ENCODE results near the gene CMC1. TPM values are rescaled to one million over a fixed set of nuclear protein-coding genes. Genes with fewer than 3 reads are reported as not detected.

CMC1 gene
- total and polyA plus RNA-seq, 2 donors, result 17.6 to 51.7 TPM

GRCh38 chr3:28328188-28329151, 87.1 kb downstream of the CMC1 start:
- H3K27me3 ChIP-seq (ENCODE audit: control insufficient read depth in 2 of 2, insufficient read depth in 1 of 2, low read length in 1 of 2), result no peaks in the 10 kb centered on the region
- no peak overlapping the region for H3K4me3 ChIP-seq (ENCODE audit: low read length in 2 of 2)
- H3K36me3 ChIP-seq (ENCODE audit: control insufficient read depth in 2 of 2, insufficient read depth in 2 of 2, low read length in 1 of 2), result peaks cover 0 to 32% of the 10 kb centered on the region in 2 donors
- no peaks in the 10 kb centered on the region for H3K9me3 ChIP-seq (ENCODE audit: control insufficient read depth in 2 of 2, insufficient read depth in 1 of 2, low read length in 1 of 2)
- H3K4me1 ChIP-seq (ENCODE audit: control insufficient read depth in 2 of 2, insufficient read depth in 2 of 2, low read length in 2 of 2), result no peaks in the 10 kb centered on the region
- WGBS, result 95% methylated on average over 4 of the region's 4 CpGs
- peak in 5 of 9 donors; percentile 21 to 62 (median 43) for DNase-seq (ENCODE audit: low read depth in 6 of 9, low spot score in 9 of 9)
- H3K27ac ChIP-seq (ENCODE audit: low read depth in 1 of 2, low read length in 1 of 2), result no peak overlapping the region

- Histone ChIP-seq H3K4me3 (ENCODE audit: low read length in 2 of 2) (no peak overlapping the region), H3K27me3 (ENCODE audit: control insufficient read depth in 2 of 2, insufficient read depth in 1 of 2, low read length in 1 of 2) (no peaks in the 10 kb centered on the region), H3K36me3 (ENCODE audit: control insufficient read depth in 2 of 2, insufficient read depth in 2 of 2, low read length in 1 of 2) (peaks cover 4 to 30% of the 10 kb centered on the region in 2 donors), H3K27ac (ENCODE audit: low read depth in 1 of 2, low read length in 1 of 2) (no peak overlapping the region), H3K4me1 (ENCODE audit: control insufficient read depth in 2 of 2, insufficient read depth in 2 of 2, low read length in 2 of 2) (no peaks in the 10 kb centered on the region), H3K9me3 (ENCODE audit: control insufficient read depth in 2 of 2, insufficient read depth in 1 of 2, low read length in 1 of 2) (no peaks in the 10 kb centered on the region)
- no peak for DNase-seq (ENCODE audit: low read depth in 6 of 9, low spot score in 9 of 9)
Measured at GRCh38 chr3:28334552-28334951, 93.1 kb downstream of the CMC1 start.

- Histone ChIP-seq H3K4me3 (ENCODE audit: low read length in 2 of 2) (no peak overlapping the region), H3K27ac (ENCODE audit: low read depth in 1 of 2, low read length in 1 of 2) (no peak overlapping the region), H3K36me3 (ENCODE audit: control insufficient read depth in 2 of 2, insufficient read depth in 2 of 2, low read length in 1 of 2) (peaks cover 4 to 30% of the 10 kb centered on the region in 2 donors), H3K4me1 (ENCODE audit: control insufficient read depth in 2 of 2, insufficient read depth in 2 of 2, low read length in 2 of 2) (no peaks in the 10 kb centered on the region), H3K9me3 (ENCODE audit: control insufficient read depth in 2 of 2, insufficient read depth in 1 of 2, low read length in 1 of 2) (no peaks in the 10 kb centered on the region), H3K27me3 (ENCODE audit: control insufficient read depth in 2 of 2, insufficient read depth in 1 of 2, low read length in 1 of 2) (no peaks in the 10 kb centered on the region)
- peak in 1 of 9 donors; percentile 42 for DNase-seq (ENCODE audit: low read depth in 6 of 9, low spot score in 9 of 9)
- WGBS, result 53% methylated on average over 2 of the region's 2 CpGs
Measured at GRCh38 chr3:28335246-28335645, 93.8 kb downstream of the CMC1 start.

GRCh38 chr3:28337230-28337629, 95.8 kb downstream of the CMC1 start:
- Histone ChIP-seq H3K9me3 (ENCODE audit: control insufficient read depth in 2 of 2, insufficient read depth in 1 of 2, low read length in 1 of 2) (no peaks in the 10 kb centered on the region), H3K27ac (ENCODE audit: low read depth in 1 of 2, low read length in 1 of 2) (no peak overlapping the region), H3K36me3 (ENCODE audit: control insufficient read depth in 2 of 2, insufficient read depth in 2 of 2, low read length in 1 of 2) (peaks cover 4 to 21% of the 10 kb centered on the region in 2 donors), H3K4me1 (ENCODE audit: control insufficient read depth in 2 of 2, insufficient read depth in 2 of 2, low read length in 2 of 2) (no peaks in the 10 kb centered on the region), H3K27me3 (ENCODE audit: control insufficient read depth in 2 of 2, insufficient read depth in 1 of 2, low read length in 1 of 2) (no peaks in the 10 kb centered on the region), H3K4me3 (ENCODE audit: low read length in 2 of 2) (no peak overlapping the region)
- no peak for DNase-seq (ENCODE audit: low read depth in 6 of 9, low spot score in 9 of 9)

GRCh38 chr3:28343144-28343543, 101.7 kb downstream of the CMC1 start:
- peaks cover 0 to 2% of the 10 kb centered on the region in 2 donors for H3K36me3 ChIP-seq (ENCODE audit: control insufficient read depth in 2 of 2, insufficient read depth in 2 of 2, low read length in 1 of 2)
- H3K27me3 ChIP-seq (ENCODE audit: control insufficient read depth in 2 of 2, insufficient read depth in 1 of 2, low read length in 1 of 2), result no peaks in the 10 kb centered on the region
- H3K9me3 ChIP-seq (ENCODE audit: control insufficient read depth in 2 of 2, insufficient read depth in 1 of 2, low read length in 1 of 2), result no peaks in the 10 kb centered on the region
- peak in 1 of 9 donors; percentile 16 for DNase-seq (ENCODE audit: low read depth in 6 of 9, low spot score in 9 of 9)
- H3K27ac ChIP-seq (ENCODE audit: low read depth in 1 of 2, low read length in 1 of 2), result no peak overlapping the region
- H3K4me1 ChIP-seq (ENCODE audit: control insufficient read depth in 2 of 2, insufficient read depth in 2 of 2, low read length in 2 of 2), result peaks cover 5 to 10% of the 10 kb centered on the region in 2 donors
- no peak overlapping the region for H3K4me3 ChIP-seq (ENCODE audit: low read length in 2 of 2)

- H3K4me1 ChIP-seq (ENCODE audit: control insufficient read depth in 2 of 2, insufficient read depth in 2 of 2, low read length in 2 of 2), result peaks cover 11 to 13% of the 10 kb centered on the region in 2 donors
- H3K27ac ChIP-seq (ENCODE audit: low read depth in 1 of 2, low read length in 1 of 2), result no peak overlapping the region
- no peak overlapping the region for H3K4me3 ChIP-seq (ENCODE audit: low read length in 2 of 2)
Measured at GRCh38 chr3:28345690-28346089, 104.3 kb downstream of the CMC1 start.

GRCh38 chr3:28347374-28348264, 106.2 kb downstream of the CMC1 start:
- DNase-seq (ENCODE audit: low read depth in 6 of 9, low spot score in 9 of 9), result peak in 1 of 9 donors; percentile 23
- Histone ChIP-seq H3K36me3 (ENCODE audit: control insufficient read depth in 2 of 2, insufficient read depth in 2 of 2, low read length in 1 of 2) (peaks cover 0 to 2% of the 10 kb centered on the region in 2 donors), H3K27me3 (ENCODE audit: control insufficient read depth in 2 of 2, insufficient read depth in 1 of 2, low read length in 1 of 2) (no peaks in the 10 kb centered on the region), H3K4me1 (ENCODE audit: control insufficient read depth in 2 of 2, insufficient read depth in 2 of 2, low read length in 2 of 2) (peaks cover 11 to 13% of the 10 kb centered on the region in 2 donors), H3K27ac (ENCODE audit: low read depth in 1 of 2, low read length in 1 of 2) (peak overlapping the region; percentile 91 to 96), H3K4me3 (ENCODE audit: low read length in 2 of 2) (peak overlapping the region; percentile 78 to 94), H3K9me3 (ENCODE audit: control insufficient read depth in 2 of 2, insufficient read depth in 1 of 2, low read length in 1 of 2) (no peaks in the 10 kb centered on the region)
- 53% methylated on average over 16 of the region's 16 CpGs for WGBS

More at GRCh38 chr3:28345690-28346089, 104.3 kb downstream of the CMC1 start:
- DNase-seq (ENCODE audit: low read depth in 6 of 9, low spot score in 9 of 9), result no peak
- H3K27me3 ChIP-seq (ENCODE audit: control insufficient read depth in 2 of 2, insufficient read depth in 1 of 2, low read length in 1 of 2), result no peaks in the 10 kb centered on the region
- H3K9me3 ChIP-seq (ENCODE audit: control insufficient read depth in 2 of 2, insufficient read depth in 1 of 2, low read length in 1 of 2), result no peaks in the 10 kb centered on the region
- 98% methylated on average over 1 of the region's 1 CpG for WGBS
- peaks cover 0 to 2% of the 10 kb centered on the region in 2 donors for H3K36me3 ChIP-seq (ENCODE audit: control insufficient read depth in 2 of 2, insufficient read depth in 2 of 2, low read length in 1 of 2)

- H3K27me3 ChIP-seq (ENCODE audit: control insufficient read depth in 2 of 2, insufficient read depth in 1 of 2, low read length in 1 of 2), result no peaks in the 10 kb centered on the region
- H3K9me3 ChIP-seq (ENCODE audit: control insufficient read depth in 2 of 2, insufficient read depth in 1 of 2, low read length in 1 of 2), result no peaks in the 10 kb centered on the region
- H3K36me3 ChIP-seq (ENCODE audit: control insufficient read depth in 2 of 2, insufficient read depth in 2 of 2, low read length in 1 of 2), result peaks cover 0 to 2% of the 10 kb centered on the region in 2 donors
- H3K27ac ChIP-seq (ENCODE audit: low read depth in 1 of 2, low read length in 1 of 2), result peak overlapping the region; percentile 91 to 96
- peak in 1 of 9 donors; percentile 2 for DNase-seq (ENCODE audit: low read depth in 6 of 9, low spot score in 9 of 9)
- 3% methylated on average over 16 of the region's 16 CpGs for WGBS
- peak overlapping the region; percentile 78 to 94 for H3K4me3 ChIP-seq (ENCODE audit: low read length in 2 of 2)
- H3K4me1 ChIP-seq (ENCODE audit: control insufficient read depth in 2 of 2, insufficient read depth in 2 of 2, low read length in 2 of 2), result peaks cover 11 to 13% of the 10 kb centered on the region in 2 donors
Measured at GRCh38 chr3:28348265-28348628, 106.8 kb downstream of the CMC1 start.

Data from thymus (tissue), 11 donors.